GM12878 (cell line): ENCODE measurements around the gene NUP107. TPM values are rescaled to one million over a fixed set of nuclear protein-coding genes. Genes with fewer than 3 reads are reported as not detected.

Experiments
- ATAC-seq: fragments of 200-7000 bp; cut with Tn5 transposase; 3 replicates; pipeline ENCODE4 v1.9.1; 2020; ENCODE audit warnings: mild to moderate bottlenecking, moderate library complexity
- BruUV-seq: library from RNA; stranded (reverse); fragments of 400-500 nt; replicated peaks from 2 replicates; lab custom pipeline; 2021; lab: Mats Ljungman, UMichigan
- CTCF ChIA-PET: fragments of 300-600 bp; sonication (Branson Sonifier 250); formaldehyde crosslinking; extraction: SDS; loops from one replicate; lab custom pipeline; 2021; ENCODE audit warnings: inconsistent platforms; lab: Yijun Ruan, JAX
- POLR2A ChIA-PET: fragments of 350-600 bp; formaldehyde crosslinking; extraction: SDS; loops from one replicate; lab custom pipeline; 2021; ENCODE audit warnings: inconsistent platforms; lab: Charles Lee
- RAD21 ChIA-PET: fragments of 300-600 bp; sonication (Branson Sonifier 250); formaldehyde crosslinking; loops from one replicate; lab custom pipeline; 2023; ENCODE audit warnings: antibody characterized with exemption; ENCODE audit not compliant: unreplicated experiment; lab: Charles Lee
- SMC1A ChIA-PET: fragments of 300-600 bp; sonication (Branson Sonifier 250); formaldehyde crosslinking; loops from one replicate; lab custom pipeline; 2023; ENCODE audit not compliant: unreplicated experiment, uncharacterized antibody; lab: Charles Lee
- DNase-seq: peaks from one replicate; pipeline ENCODE4 v3.0.0-alpha.2; 2011; ENCODE audit warnings: low read depth, low spot score
- FAIRE-seq: peaks from 3 replicates; lab custom pipeline; 2011; peaks lifted over from hg19 to GRCh38; lab: Jason Lieb, UNC
- H2AFZ ChIP-seq: 2 replicates; pipeline ENCODE4 v1.6.0; 2011; ENCODE audit warnings: low read depth, low read length, control low read depth; ENCODE audit not compliant: control insufficient read depth
- H3K27ac ChIP-seq: 2 replicates; pipeline ENCODE4 v1.5.1; 2011; ENCODE audit warnings: control low read depth; ENCODE audit not compliant: control insufficient read depth, insufficient read depth
- H3K27me3 ChIP-seq, 2 experiments: replicated peaks in 1 of 2; 2 replicates each; pipeline versions ENCODE4 v1.6.0 to v1.6.1; 2011; ENCODE audit warnings: low read length in 1 of 2; ENCODE audit not compliant: control insufficient read depth in 2 of 2, insufficient read depth in 2 of 2
- H3K36me3 ChIP-seq, 2 experiments: 2 replicates each; pipeline ENCODE4 v1.5.1; 2011; ENCODE audit warnings: low read length in 1 of 2; ENCODE audit not compliant: control insufficient read depth in 2 of 2, insufficient read depth in 2 of 2
- H3K4me1 ChIP-seq: 2 replicates; pipeline ENCODE4 v1.6.1; 2011; ENCODE audit warnings: mild to moderate bottlenecking, low read length, moderate library complexity, mixed read lengths; ENCODE audit not compliant: control insufficient read depth, insufficient read depth
- H3K4me2 ChIP-seq: 2 replicates; pipeline ENCODE4 v1.6.0; 2011; ENCODE audit warnings: control low read depth; ENCODE audit not compliant: control insufficient read depth, insufficient read depth
- H3K4me3 ChIP-seq: fragments of 200-600 bp; sonication (generic); 2 replicates; pipeline ENCODE4 v1.5.1; 2016
- H3K79me2 ChIP-seq: 2 replicates; pipeline ENCODE4 v1.6.0; 2011; ENCODE audit warnings: low read length; ENCODE audit not compliant: control insufficient read depth, insufficient read depth
- H3K9ac ChIP-seq: 2 replicates; pipeline ENCODE4 v1.8.0; 2011; ENCODE audit warnings: low read length, control low read depth, mixed read lengths; ENCODE audit not compliant: control insufficient read depth, insufficient read depth
- H3K9me3 ChIP-seq: replicated peaks from 3 replicates; pipeline ENCODE4 v1.5.1; 2011; ENCODE audit warnings: mild to moderate bottlenecking, low read length; ENCODE audit not compliant: control insufficient read depth, insufficient read depth
- H4K20me1 ChIP-seq: 2 replicates; pipeline ENCODE4 v1.6.0; 2011; ENCODE audit not compliant: control insufficient read depth, insufficient read depth
- MYC ChIP-seq: IDR thresholded peaks from 2 replicates; pipeline ENCODE4 v1.6.1; 2011; ENCODE audit warnings: mild to moderate bottlenecking, low read length, moderate library complexity, inconsistent platforms; ENCODE audit not compliant: insufficient read depth, insufficient replicate concordance, insufficient read length, severe bottlenecking
- RELA ChIP-seq: fragments of 450-650 bp; IDR thresholded peaks from 2 replicates; pipeline ENCODE4 v1.8.0; 2014; ENCODE audit warnings: borderline replicate concordance; ENCODE audit not compliant: partially characterized antibody
- STAT3 ChIP-seq: IDR thresholded peaks from 2 replicates; pipeline ENCODE4 v1.6.1; 2011; ENCODE audit warnings: low read depth, low read length, improper control_type of control experiment
- WRNIP1 ChIP-seq: IDR thresholded peaks from 2 replicates; pipeline ENCODE4 v1.6.1; 2011; ENCODE audit warnings: low read depth, low read length, improper control_type of control experiment, borderline replicate concordance
- WGBS: methylation state at CpG from one replicate; pipeline ENCODE4 v1.1.6; 2016; ENCODE audit warnings: low lambda C conversion rate; ENCODE audit not compliant: insufficient replicate concordance, insufficient coverage; ENCODE audit errors: missing lambda C conversion rate; 5-methylcytosine and 5-hydroxymethylcytosine counted together
- in situ Hi-C: fragments of 300-500 bp; cut with MboI; formaldehyde crosslinking; loops from 9 replicates; pipeline ENCODE4 v1.14.3; 2018; ENCODE audit warnings: mixed read lengths
- intact Hi-C: fragments of 100-400 bp; cut with micrococcal nuclease; formaldehyde crosslinking; loops from one replicate; pipeline ENCODE4 v1.14.2; 2022; ENCODE audit not compliant: unreplicated experiment
- polyA plus RNA-seq, 11 experiments: library from polyadenylated mRNA; depleted of rRNA in 4 of 11; unstranded in 6 of 11; stranded (reverse) in 5 of 11; fragments of >200 nt; fragmentation: Nextera tagmentation in 4 of 11; fragmentation: Illumina TruSeq in 1 of 11; extraction: Ambion mirVana in 4 of 11; extraction: Trizol in 1 of 11; gene quantifications; 1 replicate in 1 of 11; 2 replicates in 10 of 11; pipeline versions ENCODE4 v1.2.1 to v1.2.3, GENCODE V29; 2011 to 2016; ENCODE audit warnings: inconsistent platforms in 2 of 11, missing spikeins in 2 of 11, low read depth in 1 of 11
- total RNA-seq, 4 experiments: library from RNA; depleted of rRNA in 3 of 4; stranded (reverse); fragments of >200 nt in 3 of 4; fragmentation: Illumina TruSeq in 1 of 4; extraction: Trizol in 1 of 4; gene quantifications; 2 replicates each; pipeline versions ENCODE4 v1.2.1 to v1.2.3, GENCODE V29; 2013 to 2021
- TF ChIP-seq, protein P1 (sequence below): fragments of 450-650 bp; formaldehyde crosslinking; IDR thresholded peaks from 2 replicates; pipeline ENCODE4 v1.5.0; 2022; ENCODE audit warnings: mild to moderate bottlenecking, missing genetic modification characterization
- TF ChIP-seq, protein P2 (sequence below): fragments of 450-650 bp; IDR thresholded peaks from 2 replicates; pipeline ENCODE4 v1.6.1; 2018; ENCODE audit warnings: mild to moderate bottlenecking, low read depth, moderate library complexity; ENCODE audit not compliant: partially characterized antibody

The NUP107 gene
- total and polyA plus RNA-seq, 10 of the 15 experiments (the other 5 are each of a cell fraction or from before 2014, with no cell fraction given) = 73.4 to 132 (median 92.4) TPM

DNA sequence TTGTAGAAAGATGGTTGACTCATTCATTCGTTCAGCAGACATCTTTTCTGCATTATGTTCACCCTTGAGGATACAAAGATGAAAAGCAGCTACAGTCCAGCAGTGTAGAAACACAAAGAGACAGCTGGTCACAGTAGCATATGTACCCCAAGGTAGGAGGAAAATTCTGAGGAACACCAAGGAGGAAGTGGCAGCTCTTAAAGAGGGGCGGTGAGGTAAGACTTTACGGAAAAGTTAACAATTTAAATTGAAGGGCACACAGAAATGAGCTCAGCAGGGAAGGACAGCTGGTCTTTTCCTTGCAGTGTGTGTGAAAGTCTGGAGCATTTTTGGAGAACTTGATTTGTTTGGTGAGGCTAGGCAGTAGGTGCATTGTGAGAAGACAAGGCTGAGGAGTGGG, 62.7 kb downstream of the NUP107 start:
- no peak overlapping the region for H2AFZ ChIP-seq

More for the DNA sequence above, 62.7 kb downstream of the NUP107 start:
- H4K20me1 ChIP-seq = no peaks in the 10 kb centered on the region
- no peak for DNase-seq
- TF ChIP-seq MYC (no peak), WRNIP1 (no peak), STAT3 (no peak), RELA (no peak)
- TF ChIP-seq, protein P1, sequence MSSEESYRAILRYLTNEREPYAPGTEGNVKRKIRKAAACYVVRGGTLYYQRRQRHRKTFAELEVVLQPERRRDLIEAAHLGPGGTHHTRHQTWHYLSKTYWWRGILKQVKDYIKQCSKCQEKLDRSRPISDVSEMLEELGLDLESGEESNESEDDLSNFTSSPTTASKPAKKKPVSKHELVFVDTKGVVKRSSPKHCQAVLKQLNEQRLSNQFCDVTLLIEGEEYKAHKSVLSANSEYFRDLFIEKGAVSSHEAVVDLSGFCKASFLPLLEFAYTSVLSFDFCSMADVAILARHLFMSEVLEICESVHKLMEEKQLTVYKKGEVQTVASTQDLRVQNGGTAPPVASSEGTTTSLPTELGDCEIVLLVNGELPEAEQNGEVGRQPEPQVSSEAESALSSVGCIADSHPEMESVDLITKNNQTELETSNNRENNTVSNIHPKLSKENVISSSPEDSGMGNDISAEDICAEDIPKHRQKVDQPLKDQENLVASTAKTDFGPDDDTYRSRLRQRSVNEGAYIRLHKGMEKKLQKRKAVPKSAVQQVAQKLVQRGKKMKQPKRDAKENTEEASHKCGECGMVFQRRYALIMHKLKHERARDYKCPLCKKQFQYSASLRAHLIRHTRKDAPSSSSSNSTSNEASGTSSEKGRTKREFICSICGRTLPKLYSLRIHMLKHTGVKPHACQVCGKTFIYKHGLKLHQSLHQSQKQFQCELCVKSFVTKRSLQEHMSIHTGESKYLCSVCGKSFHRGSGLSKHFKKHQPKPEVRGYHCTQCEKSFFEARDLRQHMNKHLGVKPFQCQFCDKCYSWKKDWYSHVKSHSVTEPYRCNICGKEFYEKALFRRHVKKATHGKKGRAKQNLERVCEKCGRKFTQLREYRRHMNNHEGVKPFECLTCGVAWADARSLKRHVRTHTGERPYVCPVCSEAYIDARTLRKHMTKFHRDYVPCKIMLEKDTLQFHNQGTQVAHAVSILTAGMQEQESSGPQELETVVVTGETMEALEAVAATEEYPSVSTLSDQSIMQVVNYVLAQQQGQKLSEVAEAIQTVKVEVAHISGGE (CRISPR knock-in tag) = no peak
- TF ChIP-seq, protein P2, sequence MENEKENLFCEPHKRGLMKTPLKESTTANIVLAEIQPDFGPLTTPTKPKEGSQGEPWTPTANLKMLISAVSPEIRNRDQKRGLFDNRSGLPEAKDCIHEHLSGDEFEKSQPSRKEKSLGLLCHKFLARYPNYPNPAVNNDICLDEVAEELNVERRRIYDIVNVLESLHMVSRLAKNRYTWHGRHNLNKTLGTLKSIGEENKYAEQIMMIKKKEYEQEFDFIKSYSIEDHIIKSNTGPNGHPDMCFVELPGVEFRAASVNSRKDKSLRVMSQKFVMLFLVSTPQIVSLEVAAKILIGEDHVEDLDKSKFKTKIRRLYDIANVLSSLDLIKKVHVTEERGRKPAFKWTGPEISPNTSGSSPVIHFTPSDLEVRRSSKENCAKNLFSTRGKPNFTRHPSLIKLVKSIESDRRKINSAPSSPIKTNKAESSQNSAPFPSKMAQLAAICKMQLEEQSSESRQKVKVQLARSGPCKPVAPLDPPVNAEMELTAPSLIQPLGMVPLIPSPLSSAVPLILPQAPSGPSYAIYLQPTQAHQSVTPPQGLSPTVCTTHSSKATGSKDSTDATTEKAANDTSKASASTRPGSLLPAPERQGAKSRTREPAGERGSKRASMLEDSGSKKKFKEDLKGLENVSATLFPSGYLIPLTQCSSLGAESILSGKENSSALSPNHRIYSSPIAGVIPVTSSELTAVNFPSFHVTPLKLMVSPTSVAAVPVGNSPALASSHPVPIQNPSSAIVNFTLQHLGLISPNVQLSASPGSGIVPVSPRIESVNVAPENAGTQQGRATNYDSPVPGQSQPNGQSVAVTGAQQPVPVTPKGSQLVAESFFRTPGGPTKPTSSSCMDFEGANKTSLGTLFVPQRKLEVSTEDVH = no peak
- TF ChIP-seq, all 136 proteins: peak for 0
- intact Hi-C loops = no loop called here
- H3K4me3 ChIP-seq = no peak overlapping the region
- POLR2A ChIA-PET = no interaction called here
- ATAC-seq (no peak), FAIRE-seq (no peak)
- SMC1A ChIA-PET = no interaction called here
- no peaks in the 10 kb centered on the region for H3K4me1 ChIP-seq
- no TSS peak for BruUV-seq
- H3K4me2 ChIP-seq = peak overlapping the region; percentile 22; the same call in 1 of the 2 replicates
- H3K27me3 ChIP-seq = no peaks in the 10 kb centered on the region
- in situ Hi-C loops = no loop called here
- WGBS = 100% methylated on average over 3 of the region's 3 CpGs
- RAD21 ChIA-PET = no interaction called here
- no peaks in the 10 kb centered on the region for H3K9me3 ChIP-seq
- peaks cover 21% of the 10 kb centered on the region for H3K79me2 ChIP-seq
- no peak overlapping the region for H3K9ac ChIP-seq
- CTCF ChIA-PET = no interaction called here
- no peak overlapping the region for H3K27ac ChIP-seq
- H3K36me3 ChIP-seq = no peaks in the 10 kb centered on the region; a peak in 1 of 4 replicates
